ENCODE measurements around the gene KCNK7.

DNA sequence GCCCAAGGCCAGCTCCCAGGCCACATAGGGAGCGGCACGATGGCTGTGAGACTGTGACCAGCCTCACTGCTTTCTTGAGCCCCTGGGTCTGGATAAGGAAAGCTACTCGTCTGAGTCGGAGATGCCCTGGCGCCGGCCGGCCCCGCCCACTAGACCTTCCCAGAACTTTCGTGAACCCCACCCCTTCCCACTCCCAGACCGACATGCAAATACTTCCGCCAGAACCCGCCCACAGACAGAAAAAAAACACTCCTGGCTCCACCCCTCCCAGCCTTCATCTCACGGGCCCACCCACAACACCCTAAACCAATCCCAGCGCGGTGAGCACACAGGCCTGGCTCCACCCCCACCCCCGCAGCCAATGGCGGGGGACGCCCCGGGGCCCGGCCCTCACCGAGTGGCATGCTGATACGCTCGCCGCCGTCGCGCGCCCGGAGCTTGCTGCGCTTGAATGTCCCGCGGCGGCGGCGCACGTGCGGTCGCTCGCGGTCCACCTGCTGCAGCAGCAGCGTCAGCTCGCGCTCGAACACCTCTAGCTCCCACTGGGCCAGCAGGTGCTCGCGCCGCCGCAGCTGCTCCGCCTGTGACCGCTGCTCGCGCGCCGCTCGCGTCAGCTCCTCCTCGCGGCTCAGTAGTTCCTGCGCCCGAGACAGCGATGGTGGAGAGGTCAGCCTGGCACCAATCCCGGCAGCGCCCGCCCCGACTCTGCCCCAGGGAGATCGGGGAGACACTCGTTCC is 11.4 kb upstream of the KCNK7 start:
- TF ChIP-seq, protein P1, sequence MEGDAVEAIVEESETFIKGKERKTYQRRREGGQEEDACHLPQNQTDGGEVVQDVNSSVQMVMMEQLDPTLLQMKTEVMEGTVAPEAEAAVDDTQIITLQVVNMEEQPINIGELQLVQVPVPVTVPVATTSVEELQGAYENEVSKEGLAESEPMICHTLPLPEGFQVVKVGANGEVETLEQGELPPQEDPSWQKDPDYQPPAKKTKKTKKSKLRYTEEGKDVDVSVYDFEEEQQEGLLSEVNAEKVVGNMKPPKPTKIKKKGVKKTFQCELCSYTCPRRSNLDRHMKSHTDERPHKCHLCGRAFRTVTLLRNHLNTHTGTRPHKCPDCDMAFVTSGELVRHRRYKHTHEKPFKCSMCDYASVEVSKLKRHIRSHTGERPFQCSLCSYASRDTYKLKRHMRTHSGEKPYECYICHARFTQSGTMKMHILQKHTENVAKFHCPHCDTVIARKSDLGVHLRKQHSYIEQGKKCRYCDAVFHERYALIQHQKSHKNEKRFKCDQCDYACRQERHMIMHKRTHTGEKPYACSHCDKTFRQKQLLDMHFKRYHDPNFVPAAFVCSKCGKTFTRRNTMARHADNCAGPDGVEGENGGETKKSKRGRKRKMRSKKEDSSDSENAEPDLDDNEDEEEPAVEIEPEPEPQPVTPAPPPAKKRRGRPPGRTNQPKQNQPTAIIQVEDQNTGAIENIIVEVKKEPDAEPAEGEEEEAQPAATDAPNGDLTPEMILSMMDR (conservative IDR thresholded peaks at IDR 0.05; ENCODE audit: low read depth, low read length): no peak
- TF ChIP-seq EZH2 (IDR thresholded peaks at IDR 0.05; ENCODE audit: low read length, unreplicated experiment): no peak
